Upper lobe of left lung (tissue), 4 donors: ENCODE results near the gene CMAS.

ENCODE experiments used
- POLR2A ChIP-seq, 4 donors: fragments of 450-650 bp; IDR thresholded peaks; one replicate each; pipeline ENCODE4 v1.5.1; 2016 to 2017; ENCODE audit warnings: antibody characterized with exemption in 4 of 4, mild to moderate bottlenecking in 2 of 4
- POLR2AphosphoS5 ChIP-seq, 2 donors: sonication (generic); formaldehyde crosslinking; IDR thresholded peaks; one replicate each; pipeline ENCODE4 v1.5.1; 2017; ENCODE audit warnings: antibody characterized with exemption in 2 of 2
- TF ChIP-seq, protein P1 (sequence below), 6 experiments: fragments of 450-650 bp in 4 of 6; fragments of 200-600 bp in 2 of 6; sonication (generic) in 2 of 6; IDR thresholded peaks; one replicate each; pipeline ENCODE4 v1.5.1; 2016 to 2019; ENCODE audit warnings: antibody characterized with exemption in 6 of 6

DNA sequence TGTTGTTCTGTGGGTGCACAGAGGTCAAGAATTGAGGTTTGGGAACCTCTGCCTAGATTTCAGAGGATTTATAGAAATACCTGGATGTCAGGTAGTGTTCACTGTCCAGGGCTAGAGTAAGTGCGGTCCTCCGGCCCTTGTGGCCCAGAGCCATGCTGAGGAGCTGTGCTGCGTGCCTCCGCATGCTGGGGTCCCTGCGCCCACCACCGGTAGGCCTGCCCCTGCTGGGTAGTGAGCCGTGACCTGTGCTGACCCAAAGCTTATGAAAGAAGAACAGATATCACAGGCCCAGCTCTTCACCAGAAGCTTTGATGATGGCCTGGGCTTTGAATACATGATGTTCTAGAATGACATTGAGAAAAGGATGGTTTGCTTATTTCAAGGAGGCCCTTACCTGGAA is 37.8 kb upstream of the CMAS start:
- TF ChIP-seq, protein P1, sequence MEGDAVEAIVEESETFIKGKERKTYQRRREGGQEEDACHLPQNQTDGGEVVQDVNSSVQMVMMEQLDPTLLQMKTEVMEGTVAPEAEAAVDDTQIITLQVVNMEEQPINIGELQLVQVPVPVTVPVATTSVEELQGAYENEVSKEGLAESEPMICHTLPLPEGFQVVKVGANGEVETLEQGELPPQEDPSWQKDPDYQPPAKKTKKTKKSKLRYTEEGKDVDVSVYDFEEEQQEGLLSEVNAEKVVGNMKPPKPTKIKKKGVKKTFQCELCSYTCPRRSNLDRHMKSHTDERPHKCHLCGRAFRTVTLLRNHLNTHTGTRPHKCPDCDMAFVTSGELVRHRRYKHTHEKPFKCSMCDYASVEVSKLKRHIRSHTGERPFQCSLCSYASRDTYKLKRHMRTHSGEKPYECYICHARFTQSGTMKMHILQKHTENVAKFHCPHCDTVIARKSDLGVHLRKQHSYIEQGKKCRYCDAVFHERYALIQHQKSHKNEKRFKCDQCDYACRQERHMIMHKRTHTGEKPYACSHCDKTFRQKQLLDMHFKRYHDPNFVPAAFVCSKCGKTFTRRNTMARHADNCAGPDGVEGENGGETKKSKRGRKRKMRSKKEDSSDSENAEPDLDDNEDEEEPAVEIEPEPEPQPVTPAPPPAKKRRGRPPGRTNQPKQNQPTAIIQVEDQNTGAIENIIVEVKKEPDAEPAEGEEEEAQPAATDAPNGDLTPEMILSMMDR (IDR thresholded peaks at IDR 0.05): no peak
- no peak for TF ChIP-seq POLR2AphosphoS5 (IDR thresholded peaks at IDR 0.05)
- no peak for TF ChIP-seq POLR2A (IDR thresholded peaks at IDR 0.05)
